COLO668 (cell line): Measurements from ENCODE around the gene TAT.
A peak's percentile ranks its signal among the peaks of the same experiment; 100 is the strongest.
"Not testable (repeated sequence)": the region's sequence is repeated elsewhere in the genome, so short reads cannot be mapped to it uniquely, and the experiment has no call there.

ENCODE experiments used
- DNase-seq: peaks from one replicate; lab custom pipeline; 2025; ENCODE audit not compliant: unreplicated experiment; lab: John Stamatoyannopoulos, UW

Gene TAT

GRCh38 chr16:71576971-71577370 lies at the start of gene TAT:
Gene TAT, minus strand, starts transcription at chr16:71577092. Its CDS starts 677 bp downstream, at chr16:71576415.
- DNase-seq, result no peak

- peak; percentile 90 for DNase-seq
Measured at GRCh38 chr16:71626018-71626857, 49.3 kb upstream of the TAT start, which contains the start of gene MARVELD3. Gene MARVELD3, plus strand, starts transcription at chr16:71626184. Its CDS starts 46 bp downstream, at chr16:71626230.

- DNase-seq, result no peak
Measured at GRCh38 chr16:71625113-71625850, 48.4 kb upstream of the TAT start.

GRCh38 chr16:71623597-71623996 lies 46.7 kb upstream of the TAT start:
- DNase-seq, result no peak

GRCh38 chr16:71622088-71622487 lies 45.2 kb upstream of the TAT start:
- no peak for DNase-seq

GRCh38 chr16:71618429-71618828 lies 41.5 kb upstream of the TAT start:
- DNase-seq, result no peak

GRCh38 chr16:71614956-71615355 lies 38.1 kb upstream of the TAT start:
- not testable (repeated sequence) for DNase-seq

GRCh38 chr16:71610936-71611871 lies 34.3 kb upstream of the TAT start:
- DNase-seq, result peak; percentile 84

GRCh38 chr16:71610447-71610846 lies 33.6 kb upstream of the TAT start:
- no peak for DNase-seq

- DNase-seq, result no peak
Measured at GRCh38 chr16:71609066-71609465, 32.2 kb upstream of the TAT start.

GRCh38 chr16:71600822-71601221 lies 23.9 kb upstream of the TAT start:
- DNase-seq, result no peak

- not testable (repeated sequence) for DNase-seq
Measured at GRCh38 chr16:71598426-71598825, 21.5 kb upstream of the TAT start.

- not testable (repeated sequence) for DNase-seq
Measured at GRCh38 chr16:71595340-71595826, 18.5 kb upstream of the TAT start.

- DNase-seq, result no peak
Measured at GRCh38 chr16:71594000-71594646, 17.2 kb upstream of the TAT start.

GRCh38 chr16:71593048-71593999 lies 16.4 kb upstream of the TAT start:
- no peak for DNase-seq

GRCh38 chr16:71591917-71592316 lies 15.0 kb upstream of the TAT start:
- no peak for DNase-seq

GRCh38 chr16:71590584-71590983 lies 13.7 kb upstream of the TAT start:
- no peak for DNase-seq

GRCh38 chr16:71590071-71590470 lies 13.2 kb upstream of the TAT start:
- DNase-seq, result not testable (repeated sequence)

GRCh38 chr16:71589334-71589733 lies 12.4 kb upstream of the TAT start:
- not testable (repeated sequence) for DNase-seq
